MV-4-11 (cell line): Measurements from ENCODE around the gene AHDC1.
"Not testable (repeated sequence)": the region's sequence is repeated elsewhere in the genome, so short reads cannot be mapped to it uniquely, and the experiment has no call there.

Experiments used
- DNase-seq: peaks from one replicate; lab custom pipeline; 2025; lab: John Stamatoyannopoulos, UW

Gene AHDC1

DNA sequence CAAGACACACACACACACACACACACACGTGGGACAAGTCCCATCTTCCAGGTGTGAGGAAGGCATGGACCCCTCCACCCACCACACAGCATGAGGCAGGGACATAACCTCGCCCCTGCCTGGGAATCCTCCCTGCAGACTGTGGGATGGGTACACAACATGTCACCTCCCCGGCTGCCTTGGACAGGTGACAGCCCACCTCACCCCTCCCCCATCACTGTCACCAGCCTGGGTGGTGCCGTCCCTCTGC lies 40.7 kb downstream of the AHDC1 start:
- DNase-seq, result no peak

DNA sequence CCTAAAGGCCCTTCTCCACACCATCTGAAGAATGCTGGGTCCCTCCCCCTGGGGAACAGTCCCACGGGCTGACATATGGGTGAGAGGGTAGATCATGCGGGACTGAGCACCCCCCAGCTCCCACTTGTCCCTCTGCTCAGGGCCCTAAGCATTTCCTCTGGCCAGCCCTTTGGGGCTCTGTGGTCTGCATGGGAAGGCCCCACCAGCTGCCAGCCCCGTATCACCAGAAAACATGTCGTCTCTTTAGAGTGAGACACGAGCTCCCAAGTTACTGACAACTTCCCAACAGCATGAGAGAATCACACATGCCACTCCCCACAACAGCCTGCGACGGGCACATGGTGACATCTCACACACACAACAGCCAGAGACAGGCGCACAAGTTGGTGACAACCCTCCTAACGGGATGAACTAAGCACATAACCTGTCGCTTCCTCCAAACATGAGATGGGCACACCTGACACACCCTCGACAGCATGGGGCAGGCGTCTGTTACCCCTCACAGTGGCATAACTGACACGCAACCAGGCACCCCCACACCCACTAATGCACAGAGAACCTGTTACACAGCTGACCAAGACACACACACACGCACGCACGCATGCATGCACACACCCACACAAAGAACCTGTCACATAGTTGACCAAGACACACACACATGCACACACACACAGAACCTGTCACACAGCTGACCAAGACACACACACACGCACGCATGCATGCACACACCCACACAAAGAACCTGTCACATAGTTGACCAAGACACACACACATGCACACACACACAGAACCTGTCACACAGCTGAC lies 41.2 kb downstream of the AHDC1 start:
- no peak for DNase-seq

DNA sequence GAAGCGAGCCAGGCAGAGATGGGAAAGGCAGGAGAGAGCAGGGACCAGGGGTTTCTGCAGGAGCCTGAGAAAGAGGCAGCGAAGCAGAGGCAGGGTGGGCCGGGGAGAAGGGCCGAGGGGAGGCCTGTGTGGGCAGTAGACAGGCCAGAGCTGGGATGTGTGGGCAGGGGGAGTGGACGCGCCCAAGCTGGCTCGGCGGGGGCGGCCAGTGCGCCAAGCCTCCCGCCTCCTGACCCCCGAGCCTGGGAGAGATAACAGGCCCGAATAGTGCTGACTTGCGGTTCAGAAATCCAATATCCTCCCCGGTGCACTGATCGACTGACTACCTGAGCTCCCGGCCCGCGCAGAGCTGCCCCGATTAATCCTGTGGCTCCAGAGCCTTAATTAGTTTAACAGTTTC lies 41.9 kb downstream of the AHDC1 start:
- no peak for DNase-seq

DNA sequence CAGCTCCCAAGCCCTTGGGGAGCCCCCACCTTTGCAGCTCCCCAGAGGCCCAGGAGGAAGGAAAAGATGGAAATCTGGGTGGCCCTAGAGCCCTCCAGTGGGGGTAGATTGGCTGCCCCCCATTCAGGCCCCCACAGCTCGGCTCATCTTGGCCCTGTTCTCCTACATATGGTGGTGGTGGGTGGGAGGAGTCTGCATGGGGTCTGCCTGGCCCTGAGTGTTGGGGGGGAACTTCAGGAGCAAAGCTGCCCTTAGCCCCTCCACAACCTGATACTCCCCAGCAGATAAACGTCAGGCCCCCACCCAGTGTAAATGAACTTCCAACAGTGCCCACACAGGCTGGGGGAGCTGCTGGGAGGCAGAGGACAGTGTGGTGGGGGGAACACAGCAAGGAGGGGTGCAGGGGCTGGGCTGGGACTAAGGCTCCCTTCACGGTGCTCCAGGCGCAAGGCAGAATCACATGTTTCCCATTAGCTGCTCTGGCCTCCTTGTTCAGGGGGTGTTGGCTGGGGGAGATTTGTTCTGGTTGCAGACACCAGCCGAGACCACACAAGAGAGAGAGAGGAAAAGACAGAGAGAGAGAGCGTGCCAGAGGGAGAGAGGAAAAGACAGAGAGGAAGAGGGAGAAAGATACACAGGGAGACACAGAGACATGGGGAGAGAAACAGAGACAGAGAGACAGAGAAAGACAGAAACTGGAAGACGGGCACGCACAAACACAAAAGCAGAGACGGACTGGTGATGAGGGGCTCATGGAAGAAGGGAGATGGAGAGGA lies 42.6 kb downstream of the AHDC1 start:
- DNase-seq, result no peak

DNA sequence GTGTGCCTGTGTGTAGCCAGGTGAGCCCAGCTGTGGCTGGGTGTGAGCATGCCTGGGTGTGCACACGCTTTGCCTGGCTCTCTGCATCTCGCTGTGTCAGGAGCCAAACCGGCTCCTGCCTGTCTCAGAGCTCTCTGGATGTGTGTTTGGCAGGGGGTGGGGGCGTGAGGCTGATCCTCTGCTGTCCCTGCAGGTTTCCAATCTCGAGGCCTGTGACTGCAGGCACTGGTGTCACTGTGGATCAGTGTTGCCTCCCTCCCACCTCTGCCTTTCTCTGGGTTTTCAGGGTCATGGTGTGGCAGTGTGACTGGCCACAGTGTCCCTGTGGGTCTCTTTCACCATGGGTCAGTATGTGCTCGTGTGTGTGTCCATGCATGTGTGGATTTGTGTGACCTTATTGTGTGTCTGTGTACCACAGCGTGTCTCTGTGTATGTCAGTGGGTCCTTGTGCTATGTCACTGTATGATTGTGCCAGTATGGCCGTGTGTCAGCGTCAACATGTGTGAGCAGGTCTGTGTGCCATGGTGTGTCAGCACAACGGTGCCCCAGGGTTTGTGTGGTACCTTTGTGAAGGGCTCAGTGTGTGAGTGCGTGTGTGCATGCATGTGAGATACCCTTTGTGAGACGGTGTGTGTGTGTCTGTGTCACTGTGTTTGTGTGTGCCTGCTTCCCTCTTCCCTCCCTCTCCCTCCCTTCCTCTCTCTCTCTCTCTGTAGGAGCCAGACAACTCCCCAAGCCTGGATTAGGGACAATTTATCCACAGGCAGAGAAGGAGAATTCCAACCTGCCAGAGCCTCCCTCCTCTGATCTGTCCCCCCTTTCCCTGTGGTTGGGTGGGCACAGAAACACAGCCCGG lies 43.4 kb downstream of the AHDC1 start:
- no peak for DNase-seq

DNA sequence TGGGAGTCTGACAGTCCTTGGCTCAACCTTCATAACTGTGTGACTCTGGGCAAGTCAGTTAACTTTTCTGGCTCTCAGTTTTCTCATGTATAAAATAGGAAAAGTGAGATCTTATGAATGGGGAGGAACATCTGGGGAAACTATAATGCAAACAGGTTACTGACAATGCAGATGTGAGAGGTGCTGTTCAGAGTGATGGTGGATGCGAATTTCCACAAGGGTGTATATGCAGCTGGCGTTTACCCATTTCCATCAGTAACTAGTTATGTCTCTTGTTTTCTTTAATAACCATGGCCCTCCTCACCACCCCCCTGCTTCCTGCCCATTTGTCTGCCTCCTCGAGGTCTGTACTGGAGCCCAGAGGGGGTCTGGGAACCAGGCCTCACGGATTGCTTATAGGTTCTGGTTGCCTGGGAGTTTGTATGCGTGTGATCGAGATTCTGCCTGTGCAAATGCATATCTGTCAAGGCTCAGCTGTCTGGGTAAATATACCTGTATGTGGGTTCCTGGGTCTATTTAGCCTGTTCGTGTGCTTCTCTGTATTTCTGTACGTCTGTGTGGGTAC lies 44.4 kb downstream of the AHDC1 start:
- DNase-seq, result no peak

DNA sequence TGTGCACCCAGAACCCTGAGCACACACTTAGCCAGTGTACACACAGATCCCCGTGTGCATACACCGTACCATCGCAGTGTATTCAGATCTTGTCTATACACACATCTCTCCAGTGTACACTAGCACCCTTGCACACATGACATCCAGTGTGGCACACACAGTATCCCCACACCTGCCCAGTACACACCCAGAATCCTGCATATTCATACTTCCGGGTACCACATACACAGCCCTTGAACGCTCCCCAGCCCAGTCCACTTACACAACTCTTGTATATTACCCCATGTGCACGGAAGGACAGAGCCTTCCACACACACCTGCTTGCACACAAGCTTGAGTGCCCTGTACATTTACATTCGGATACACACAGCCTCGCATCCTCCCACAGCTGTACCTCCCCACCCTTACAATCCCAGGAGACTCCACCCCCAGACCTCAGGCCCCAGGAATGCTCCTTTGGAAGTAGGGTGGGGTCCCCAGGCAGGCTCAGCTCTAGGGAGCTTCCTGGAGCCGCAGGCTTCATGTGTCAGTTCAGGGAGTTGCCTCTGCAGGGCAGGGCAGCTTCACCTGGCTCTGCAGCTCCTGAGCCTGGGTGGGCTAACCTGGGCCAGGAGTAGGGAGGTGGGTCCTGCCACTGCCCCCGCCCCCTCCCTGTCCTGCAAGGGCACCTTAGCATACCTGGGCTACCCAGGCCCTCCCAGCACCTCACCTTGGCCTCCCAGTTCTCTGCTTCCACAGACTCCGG lies 46.2 kb downstream of the AHDC1 start:
- no peak for DNase-seq

DNA sequence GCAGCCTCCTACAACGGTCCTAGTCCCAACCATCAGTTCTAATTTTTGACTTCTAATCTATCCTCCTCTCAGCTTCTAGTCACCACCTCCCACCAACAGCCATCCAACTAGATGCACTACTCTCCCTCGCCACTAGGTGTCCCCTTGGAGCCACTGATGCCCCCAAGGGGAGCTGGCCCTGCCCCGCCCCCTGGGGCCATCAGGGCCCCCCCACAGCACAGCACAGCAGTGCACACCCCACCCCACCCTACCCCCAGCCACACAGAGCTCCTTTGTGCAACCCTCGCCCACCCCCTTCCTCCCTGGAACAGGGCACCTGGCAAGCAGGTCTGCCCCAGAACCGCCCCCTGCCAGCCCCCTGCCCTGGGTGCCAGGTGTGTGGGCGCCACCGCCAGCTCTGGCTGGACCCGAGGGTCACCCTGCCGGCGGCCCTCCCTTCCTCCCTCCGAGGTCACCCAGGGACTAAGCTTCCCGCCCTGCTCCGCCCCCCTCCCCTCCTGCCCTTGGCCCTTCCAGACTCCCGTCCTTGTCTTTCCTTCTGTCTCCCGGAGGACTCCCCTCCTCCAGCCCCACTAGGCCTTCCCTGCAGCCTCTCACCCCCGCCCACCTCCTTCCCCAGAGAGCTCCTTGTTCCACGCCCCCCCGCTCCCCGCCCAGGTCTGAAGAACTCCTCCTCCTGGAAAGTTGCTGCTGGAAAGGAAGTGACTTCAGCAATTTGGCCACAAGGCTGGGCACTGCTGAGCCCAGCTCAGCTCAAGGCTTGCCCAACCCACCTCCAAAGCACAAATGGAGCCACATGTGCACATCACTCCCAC lies 47.0 kb downstream of the AHDC1 start:
- peak; percentile 84 for DNase-seq

DNA sequence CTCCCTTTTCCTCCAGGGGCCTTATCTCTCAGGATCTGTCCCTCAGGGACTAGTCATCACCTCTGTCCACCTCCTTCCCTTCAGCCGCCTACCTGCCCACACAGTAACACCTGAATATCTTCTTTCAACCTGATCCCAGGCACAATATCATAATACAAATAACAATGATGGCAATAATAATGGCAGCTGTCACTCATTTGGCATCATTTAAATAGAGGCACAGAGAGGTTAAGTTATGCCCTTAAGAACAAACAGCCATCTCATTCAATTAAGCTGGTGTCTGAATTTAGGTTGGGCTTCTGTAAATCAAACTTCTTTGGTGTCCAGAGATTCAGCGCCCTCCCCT lies 47.5 kb downstream of the AHDC1 start:
- DNase-seq, result no peak

DNA sequence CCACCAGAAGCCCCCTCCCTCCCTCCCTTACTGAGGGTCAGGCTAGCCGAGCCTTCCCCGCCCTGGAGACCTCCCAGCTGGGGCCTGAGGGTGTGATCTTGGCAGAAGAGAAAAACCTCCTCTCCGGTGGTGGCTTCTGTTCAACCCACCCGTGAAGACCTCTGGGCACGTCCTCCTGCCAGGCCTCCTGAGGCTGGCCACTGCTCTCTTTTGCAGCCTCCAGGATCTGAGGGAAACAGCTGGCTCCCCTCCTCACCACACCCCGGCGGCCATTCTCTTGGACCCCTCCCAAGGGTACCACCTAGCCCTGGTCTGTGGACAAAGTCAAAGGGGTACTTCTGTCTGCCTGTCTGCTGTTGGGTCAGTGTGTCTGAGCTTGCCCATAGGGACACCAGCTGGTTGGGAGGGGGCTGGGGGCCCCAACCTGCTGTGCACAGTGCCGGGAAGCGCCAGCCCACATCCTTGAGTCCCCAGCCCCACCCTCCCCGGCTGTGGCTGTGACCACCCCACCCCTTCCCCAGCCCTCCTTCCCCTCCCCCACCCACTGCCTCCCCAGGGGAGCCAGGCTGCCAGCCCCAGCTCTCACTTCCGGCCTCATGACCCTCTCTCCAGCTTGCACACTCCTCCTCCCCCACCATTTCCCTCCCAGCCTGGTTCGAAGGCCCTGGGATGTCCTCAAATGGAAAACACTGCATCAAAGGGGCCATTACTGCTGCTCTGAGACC lies 48.1 kb downstream of the AHDC1 start:
- DNase-seq, result no peak

DNA sequence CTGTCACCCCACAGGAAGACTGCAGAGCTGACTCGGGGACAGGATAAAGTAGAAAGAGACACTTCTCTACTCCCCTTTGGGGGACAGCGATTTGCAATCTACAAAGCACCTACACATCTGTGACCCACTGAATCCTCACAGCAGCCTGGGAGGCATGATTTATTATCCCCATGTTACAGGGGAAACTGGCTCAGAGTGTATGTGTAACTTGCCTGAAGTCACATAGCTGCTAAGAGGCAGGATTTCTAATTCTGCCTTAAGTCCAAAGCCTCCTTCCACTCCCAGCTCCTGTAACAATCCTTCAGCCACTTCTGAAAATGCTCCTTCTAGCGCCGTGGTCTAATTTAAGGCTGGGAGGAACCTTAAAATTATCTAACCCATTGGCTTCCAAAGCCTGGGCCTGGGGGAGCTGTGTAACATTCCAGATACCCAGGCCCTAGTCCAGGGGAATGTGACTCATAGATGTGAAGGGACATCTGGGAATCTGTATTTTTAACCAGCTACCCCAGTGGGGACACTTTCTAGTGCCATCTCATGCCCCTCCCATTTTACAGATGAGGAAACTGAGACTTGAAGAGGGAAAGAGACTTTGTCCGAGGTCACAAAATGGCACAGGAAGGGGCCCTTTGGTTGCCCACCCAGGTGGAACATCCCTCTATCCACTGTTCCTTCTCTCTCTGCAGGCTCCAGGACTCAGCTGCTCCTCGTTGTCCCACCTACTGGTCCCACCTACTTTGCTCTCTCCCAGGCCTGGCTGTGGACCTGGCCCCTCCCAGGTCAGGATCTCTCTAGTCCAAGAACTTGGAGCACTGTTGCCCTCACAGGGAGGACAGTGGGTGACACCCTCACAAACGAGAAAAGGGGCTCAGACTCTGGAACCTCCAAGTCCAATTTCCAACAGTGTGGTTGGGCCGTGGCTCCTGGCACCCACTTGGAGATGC lies 48.9 kb downstream of the AHDC1 start:
- DNase-seq, result no peak

DNA sequence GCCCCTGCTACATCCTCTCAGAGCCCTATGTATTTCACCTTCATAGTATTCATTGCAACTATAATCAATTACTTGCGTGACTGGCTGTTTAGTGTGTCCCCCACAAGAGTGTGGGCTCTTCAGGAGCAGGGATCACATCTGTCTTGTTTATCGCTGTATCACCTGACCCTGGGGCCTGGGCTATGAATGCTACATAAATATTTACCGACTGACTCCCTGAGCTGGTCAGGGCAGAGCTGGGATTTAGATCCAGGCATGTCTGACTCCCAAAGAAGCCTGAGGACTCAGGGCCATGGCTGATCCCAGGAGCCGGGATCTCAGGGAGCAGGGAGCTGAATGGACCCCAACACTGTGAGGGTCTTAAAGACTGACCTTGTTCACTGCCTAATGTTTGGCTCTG lies 49.7 kb downstream of the AHDC1 start:
- DNase-seq, result no peak

DNA sequence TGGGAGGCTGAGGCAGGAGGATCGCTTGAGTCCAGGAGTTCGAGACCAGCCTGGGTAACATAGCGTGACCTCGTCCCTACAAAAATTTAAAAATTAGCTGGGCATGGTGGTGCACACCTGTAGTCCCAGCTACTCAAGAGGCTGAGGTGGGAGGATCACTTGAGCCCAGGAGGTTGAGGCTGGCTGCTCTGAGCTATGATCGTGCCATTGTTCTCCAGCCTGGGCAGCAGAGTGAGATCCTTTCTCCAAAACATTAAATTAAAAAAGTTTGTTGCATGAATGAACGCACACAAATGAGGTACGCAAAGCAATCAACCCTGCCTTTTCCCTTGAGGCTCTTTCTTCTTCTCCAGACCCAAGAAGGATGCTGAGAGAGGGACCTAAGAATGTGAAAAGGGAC lies 50.1 kb downstream of the AHDC1 start:
- not testable (repeated sequence) for DNase-seq

DNA sequence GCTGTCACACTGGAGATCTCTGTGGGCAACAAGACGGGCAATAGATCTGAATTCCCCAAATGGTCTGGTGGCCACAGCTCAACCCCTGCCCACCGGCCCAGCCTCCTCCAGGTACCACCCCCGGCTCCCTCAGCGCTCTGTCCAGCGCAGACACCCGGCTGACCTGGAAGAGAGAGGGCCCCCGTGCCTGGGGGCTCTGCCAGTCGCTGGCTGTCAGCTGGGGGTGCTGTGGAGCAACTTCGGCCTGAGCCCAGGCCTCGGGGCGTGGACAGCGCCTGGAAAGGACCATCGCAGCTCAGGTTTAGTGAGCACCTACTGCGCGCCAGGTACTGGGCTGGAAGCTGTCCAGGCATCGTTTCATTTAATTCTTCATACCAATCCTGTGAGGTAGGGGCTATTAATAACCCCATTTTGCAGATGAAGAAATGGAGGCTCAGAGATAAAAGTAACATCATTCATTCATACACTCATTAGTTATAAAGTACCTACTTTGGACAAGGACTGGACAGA lies 51.0 kb downstream of the AHDC1 start:
- DNase-seq, result no peak

DNA sequence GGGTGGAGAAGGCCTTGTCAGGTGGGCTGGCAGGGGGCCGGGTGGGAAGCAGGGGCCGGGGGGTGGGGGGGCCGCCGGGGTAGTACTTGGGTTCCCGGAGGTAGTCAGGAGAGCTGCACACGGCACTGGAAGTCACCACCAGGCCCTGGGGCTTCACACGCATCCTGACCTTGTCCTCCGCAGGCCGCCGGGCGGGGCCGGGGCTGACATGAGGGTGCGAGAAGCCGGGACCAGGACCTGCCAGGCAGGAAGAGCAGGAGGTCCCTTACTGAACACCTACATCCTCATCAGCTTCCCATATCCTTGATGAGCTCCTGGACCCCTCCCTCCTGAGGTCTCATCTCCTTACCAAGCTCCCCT lies 52.0 kb downstream of the AHDC1 start:
- no peak for DNase-seq

DNA sequence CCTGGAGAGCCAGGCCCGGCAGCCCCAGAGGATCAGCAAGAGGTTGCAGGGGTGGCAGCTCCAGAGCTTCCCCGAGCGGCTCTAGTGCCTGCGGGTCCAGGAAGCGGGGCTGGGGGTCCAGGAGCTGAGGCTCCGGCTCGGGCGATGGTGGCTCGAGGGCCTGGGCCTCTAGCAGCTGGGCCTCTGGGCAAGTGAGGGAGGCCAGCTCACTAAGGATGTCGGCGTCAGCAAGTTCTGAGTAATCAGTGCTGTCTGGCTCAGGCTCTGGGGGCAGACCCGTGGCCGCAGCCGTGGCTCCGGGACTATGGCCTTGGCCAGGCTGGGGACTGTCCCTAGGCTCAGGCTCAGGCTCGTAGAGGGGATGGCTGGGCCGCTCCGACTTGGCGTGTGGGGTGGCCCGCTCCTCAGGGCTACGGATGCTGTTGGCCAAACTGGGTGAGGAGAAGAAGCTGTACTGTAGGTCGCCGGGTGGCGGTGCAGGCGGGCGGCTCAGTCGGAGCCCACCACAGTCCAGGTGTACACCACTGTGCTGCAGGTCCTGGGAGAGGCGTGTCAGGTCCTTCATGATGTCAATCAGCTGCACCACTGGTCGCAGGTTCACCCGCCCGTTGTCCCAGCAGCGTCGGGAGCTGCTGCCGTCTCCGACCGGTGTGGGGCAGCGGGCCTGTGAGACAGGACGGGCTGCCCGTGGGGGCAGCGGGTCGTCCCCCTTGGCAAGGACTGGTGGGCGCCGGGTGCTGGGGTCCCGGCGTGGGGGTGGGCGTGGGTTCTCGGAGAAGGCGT lies 52.6 kb downstream of the AHDC1 start:
- no peak for DNase-seq

DNA sequence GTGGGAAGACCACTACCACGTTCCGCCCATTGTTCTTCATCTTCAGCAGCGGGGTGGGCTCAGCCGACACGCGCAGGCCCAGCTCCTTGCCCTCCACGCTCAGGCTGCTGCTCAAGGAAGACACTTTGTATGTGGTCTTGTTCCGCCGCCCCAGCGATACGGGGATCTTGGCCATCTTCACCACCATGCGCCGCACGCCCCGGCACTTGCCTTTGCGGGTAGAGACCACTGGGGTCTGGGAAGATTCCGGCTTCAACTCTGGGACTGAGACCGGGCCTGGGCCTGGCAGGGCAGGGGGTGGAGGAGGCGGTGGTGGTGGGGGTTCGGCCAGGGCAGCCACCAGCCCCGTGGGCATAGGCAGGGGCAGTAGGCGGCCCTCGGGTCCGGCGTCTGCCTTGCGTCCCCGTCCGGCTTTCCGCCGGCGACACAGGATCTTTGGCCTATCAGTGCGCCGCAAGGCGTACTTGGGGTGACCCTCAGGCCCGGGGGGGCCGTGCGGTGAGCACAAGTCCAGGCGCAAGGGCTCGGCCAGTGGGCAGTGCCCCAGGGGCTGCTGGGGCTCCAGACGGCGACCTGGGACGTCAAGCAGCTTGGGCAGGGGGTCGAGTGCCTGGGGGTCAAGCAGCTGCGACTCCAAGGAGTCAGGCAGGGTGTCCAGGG lies 53.3 kb downstream of the AHDC1 start:
- no peak for DNase-seq
